ENCODE measurements around the gene NAA10.

GRCh38 chrX:153937056-153937455 is 2.2 kb upstream of the NAA10 start:
- no peak for TF ChIP-seq POLR2A (IDR thresholded peaks at IDR 0.05)
- TF ChIP-seq, protein P1, sequence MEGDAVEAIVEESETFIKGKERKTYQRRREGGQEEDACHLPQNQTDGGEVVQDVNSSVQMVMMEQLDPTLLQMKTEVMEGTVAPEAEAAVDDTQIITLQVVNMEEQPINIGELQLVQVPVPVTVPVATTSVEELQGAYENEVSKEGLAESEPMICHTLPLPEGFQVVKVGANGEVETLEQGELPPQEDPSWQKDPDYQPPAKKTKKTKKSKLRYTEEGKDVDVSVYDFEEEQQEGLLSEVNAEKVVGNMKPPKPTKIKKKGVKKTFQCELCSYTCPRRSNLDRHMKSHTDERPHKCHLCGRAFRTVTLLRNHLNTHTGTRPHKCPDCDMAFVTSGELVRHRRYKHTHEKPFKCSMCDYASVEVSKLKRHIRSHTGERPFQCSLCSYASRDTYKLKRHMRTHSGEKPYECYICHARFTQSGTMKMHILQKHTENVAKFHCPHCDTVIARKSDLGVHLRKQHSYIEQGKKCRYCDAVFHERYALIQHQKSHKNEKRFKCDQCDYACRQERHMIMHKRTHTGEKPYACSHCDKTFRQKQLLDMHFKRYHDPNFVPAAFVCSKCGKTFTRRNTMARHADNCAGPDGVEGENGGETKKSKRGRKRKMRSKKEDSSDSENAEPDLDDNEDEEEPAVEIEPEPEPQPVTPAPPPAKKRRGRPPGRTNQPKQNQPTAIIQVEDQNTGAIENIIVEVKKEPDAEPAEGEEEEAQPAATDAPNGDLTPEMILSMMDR (IDR thresholded peaks at IDR 0.05): no peak
